Spleen (tissue), 7 donors: ENCODE measurements around the gene PRKACG.

Source experiments
- POLR2A ChIP-seq, 3 donors: fragments of 450-650 bp; IDR thresholded peaks; one replicate each; pipeline ENCODE4 v1.5.1; 2017; ENCODE audit warnings: antibody characterized with exemption in 3 of 3, mild to moderate bottlenecking in 1 of 3
- POLR2AphosphoS5 ChIP-seq, 3 donors: sonication (generic); formaldehyde crosslinking; IDR thresholded peaks; one replicate each; pipeline ENCODE4 v1.5.1; 2017; ENCODE audit warnings: antibody characterized with exemption in 3 of 3
- TF ChIP-seq, protein P1 (sequence below), 11 experiments: fragments of 200-600 bp in 7 of 11; fragments of 450-650 bp in 4 of 11; sonication (generic) in 4 of 11; IDR thresholded peaks in 8 of 11; conservative IDR thresholded peaks in 3 of 11; 1 replicate in 7 of 11; 2 replicates in 4 of 11; pipeline versions ENCODE4 v1.4.0 to v1.8.0; 2016 to 2021; ENCODE audit warnings: antibody characterized with exemption in 11 of 11, inconsistent platforms in 4 of 11, mild to moderate bottlenecking in 1 of 11
- donor health status: DM: no; HTN: no; CAD: no; lungs with moderate emphysema.
- donor health status: DM: no; HTN: no; CAD: no.
- donor health status: DM: no; HTN: no; CAD: no.

GRCh38 chr9:69016191-69017096 lies 2.5 kb upstream of the PRKACG start:
- TF ChIP-seq, protein P1, sequence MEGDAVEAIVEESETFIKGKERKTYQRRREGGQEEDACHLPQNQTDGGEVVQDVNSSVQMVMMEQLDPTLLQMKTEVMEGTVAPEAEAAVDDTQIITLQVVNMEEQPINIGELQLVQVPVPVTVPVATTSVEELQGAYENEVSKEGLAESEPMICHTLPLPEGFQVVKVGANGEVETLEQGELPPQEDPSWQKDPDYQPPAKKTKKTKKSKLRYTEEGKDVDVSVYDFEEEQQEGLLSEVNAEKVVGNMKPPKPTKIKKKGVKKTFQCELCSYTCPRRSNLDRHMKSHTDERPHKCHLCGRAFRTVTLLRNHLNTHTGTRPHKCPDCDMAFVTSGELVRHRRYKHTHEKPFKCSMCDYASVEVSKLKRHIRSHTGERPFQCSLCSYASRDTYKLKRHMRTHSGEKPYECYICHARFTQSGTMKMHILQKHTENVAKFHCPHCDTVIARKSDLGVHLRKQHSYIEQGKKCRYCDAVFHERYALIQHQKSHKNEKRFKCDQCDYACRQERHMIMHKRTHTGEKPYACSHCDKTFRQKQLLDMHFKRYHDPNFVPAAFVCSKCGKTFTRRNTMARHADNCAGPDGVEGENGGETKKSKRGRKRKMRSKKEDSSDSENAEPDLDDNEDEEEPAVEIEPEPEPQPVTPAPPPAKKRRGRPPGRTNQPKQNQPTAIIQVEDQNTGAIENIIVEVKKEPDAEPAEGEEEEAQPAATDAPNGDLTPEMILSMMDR (IDR thresholded peaks at IDR 0.05 in 8 of 11, conservative IDR thresholded peaks at IDR 0.05 in 3 of 11) = no peak
- no peak for TF ChIP-seq POLR2A (IDR thresholded peaks at IDR 0.05)
- TF ChIP-seq POLR2AphosphoS5 (IDR thresholded peaks at IDR 0.05) = no peak
